GM23338 (cell line): Measurements from ENCODE around the gene ADAMTSL2.

Experiments
- CTCF ChIP-seq, 2 experiments: fragments of 200-600 bp in 1 of 2; sonication (generic) in 1 of 2; conservative IDR thresholded peaks; 2 replicates each; pipeline versions ENCODE4 v1.5.1 to v1.6.1; 2016 to 2017; ENCODE audit warnings: antibody characterized with exemption in 2 of 2, low read depth in 2 of 2, mild to moderate bottlenecking in 2 of 2, moderate library complexity in 1 of 2
- EZH2 ChIP-seq: fragments of 200-600 bp; sonication (generic); IDR thresholded peaks from one replicate; pipeline ENCODE4 v1.8.0; 2017; ENCODE audit warnings: antibody characterized with exemption, mild to moderate bottlenecking, low read depth; ENCODE audit not compliant: unreplicated experiment
- EZH2phosphoT487 ChIP-seq: fragments of 200-600 bp; sonication (generic); IDR thresholded peaks from one replicate; pipeline ENCODE4 v1.8.1; 2018; ENCODE audit warnings: antibody characterized with exemption; ENCODE audit not compliant: unreplicated experiment
- JUNB ChIP-seq: IDR thresholded peaks from one replicate; pipeline ENCODE4 v1.6.1; 2016; ENCODE audit warnings: antibody characterized with exemption; ENCODE audit not compliant: unreplicated experiment
- POLR2AphosphoS5 ChIP-seq: IDR thresholded peaks from 2 replicates; pipeline ENCODE4 v1.6.1; 2016; ENCODE audit warnings: antibody characterized with exemption, low read depth
- REST ChIP-seq: IDR thresholded peaks from one replicate; pipeline ENCODE4 v1.6.1; 2018; ENCODE audit warnings: antibody characterized with exemption; ENCODE audit not compliant: unreplicated experiment
- ZNF331 ChIP-seq: fragments of 250-450 bp; sonication (Bioruptor Pico); IDR thresholded peaks from 2 replicates; pipeline ENCODE4 v1.5.0; 2020; ENCODE audit warnings: low read depth, mild to moderate bottlenecking, moderate library complexity
- TF ChIP-seq, protein P1 (sequence below): IDR thresholded peaks from 2 replicates; pipeline ENCODE4 v1.6.1; 2016; ENCODE audit warnings: antibody characterized with exemption

- TF ChIP-seq EZH2: no peak
- TF ChIP-seq CTCF (conservative IDR thresholded peaks at IDR 0.05; ENCODE audit: low read depth in 2 of 2): no peak
- TF ChIP-seq POLR2AphosphoS5: no peak
- TF ChIP-seq ZNF331 (CRISPR knock-in tag): no peak
- no peak for TF ChIP-seq REST
- TF ChIP-seq, protein P1, sequence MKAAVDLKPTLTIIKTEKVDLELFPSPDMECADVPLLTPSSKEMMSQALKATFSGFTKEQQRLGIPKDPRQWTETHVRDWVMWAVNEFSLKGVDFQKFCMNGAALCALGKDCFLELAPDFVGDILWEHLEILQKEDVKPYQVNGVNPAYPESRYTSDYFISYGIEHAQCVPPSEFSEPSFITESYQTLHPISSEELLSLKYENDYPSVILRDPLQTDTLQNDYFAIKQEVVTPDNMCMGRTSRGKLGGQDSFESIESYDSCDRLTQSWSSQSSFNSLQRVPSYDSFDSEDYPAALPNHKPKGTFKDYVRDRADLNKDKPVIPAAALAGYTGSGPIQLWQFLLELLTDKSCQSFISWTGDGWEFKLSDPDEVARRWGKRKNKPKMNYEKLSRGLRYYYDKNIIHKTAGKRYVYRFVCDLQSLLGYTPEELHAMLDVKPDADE: no peak
- TF ChIP-seq JUNB: no peak
- TF ChIP-seq EZH2phosphoT487: no peak
Observed at GRCh38 chr9:133492061-133493021, 42.2 kb upstream of the ADAMTSL2 start.
